HepG2 (cell line): ENCODE results near the gene ANKRD39. TPM values are rescaled to one million over a fixed set of nuclear protein-coding genes. Genes with fewer than 3 reads are reported as not detected.

Experiments
- ATAC-seq: fragments of 200-7000 bp; cut with Tn5 transposase; 3 replicates; pipeline ENCODE4 v1.9.1; 2020; ENCODE audit warnings: mild to moderate bottlenecking, moderate library complexity
- BruUV-seq: library from RNA; stranded (reverse); fragments of 400-500 nt; replicated peaks from 2 replicates; lab custom pipeline; 2021; lab: Mats Ljungman, UMichigan
- CTCF ChIA-PET: fragments of 300-600 bp; formaldehyde crosslinking; extraction: SDS; loops from one replicate; lab custom pipeline; 2021; ENCODE audit warnings: low total read pairs, inconsistent platforms, low intra/inter-chr PET ratio; lab: Yijun Ruan, JAX
- POLR2A ChIA-PET: fragments of 350-600 bp; sonication (Branson Sonifier 250); formaldehyde crosslinking; loops from one replicate; lab custom pipeline; 2020; ENCODE audit warnings: antibody characterized with exemption, inconsistent platforms; lab: Yijun Ruan, JAX
- DNase-seq: peaks from one replicate; pipeline ENCODE4 v3.0.0-alpha.2; 2015; ENCODE audit warnings: low spot score
- FAIRE-seq: peaks from 3 replicates; lab custom pipeline; 2011; peaks lifted over from hg19 to GRCh38; lab: Jason Lieb, UNC
- H2AFZ ChIP-seq: one replicate; pipeline ENCODE4 v1.6.1; 2011; ENCODE audit warnings: low read length, inconsistent platforms
- H3K27ac ChIP-seq: fragments of 300-600 bp; 3 replicates; pipeline ENCODE4 v1.8.0; 2011; ENCODE audit warnings: mixed run types, mild to moderate bottlenecking, mixed read lengths, low read length, inconsistent platforms; ENCODE audit not compliant: insufficient read depth; ENCODE audit errors: extremely low read length
- H3K27me3 ChIP-seq, 2 experiments: fragments of 200-600 bp in 1 of 2; 2 replicates in 1 of 2; 3 replicates in 1 of 2; pipeline versions ENCODE4 v1.6.0 to v1.8.0; 2011; ENCODE audit warnings: low read length in 2 of 2, mild to moderate bottlenecking in 2 of 2, moderate library complexity in 2 of 2, inconsistent platforms in 1 of 2; ENCODE audit not compliant: insufficient read depth in 2 of 2, control insufficient read depth in 1 of 2
- H3K36me3 ChIP-seq, 2 experiments: fragments of 200-600 bp in 1 of 2; replicated peaks in 1 of 2; 2 replicates in 1 of 2; 3 replicates in 1 of 2; pipeline versions ENCODE4 v1.5.1 to v1.8.0; 2011; ENCODE audit warnings: low read length in 2 of 2, inconsistent platforms in 1 of 2; ENCODE audit not compliant: insufficient read depth in 2 of 2, control insufficient read depth in 1 of 2
- H3K4me1 ChIP-seq: 2 replicates; pipeline ENCODE4 v1.5.1; 2012; ENCODE audit warnings: low read length, inconsistent platforms; ENCODE audit not compliant: insufficient read depth
- H3K4me2 ChIP-seq: 2 replicates; pipeline ENCODE4 v1.6.0; 2011; ENCODE audit warnings: low read depth, low read length, inconsistent platforms
- H3K4me3 ChIP-seq, 3 experiments: fragments of 200-600 bp in 1 of 3; sonication (generic), shearing (Covaris generic) in 1 of 3; replicated peaks in 1 of 3; 2 replicates each; pipeline ENCODE4 v1.5.1; 2011 to 2016; ENCODE audit warnings: low read length in 3 of 3, inconsistent platforms in 2 of 3, low read depth in 2 of 3, mild to moderate bottlenecking in 2 of 3, control low read depth in 1 of 3, mixed read lengths in 1 of 3; ENCODE audit not compliant: insufficient read depth in 1 of 3
- H3K79me2 ChIP-seq: one replicate; pipeline ENCODE4 v1.6.1; 2011; ENCODE audit warnings: low read length, inconsistent platforms; ENCODE audit not compliant: insufficient read depth
- H3K9ac ChIP-seq: 2 replicates; pipeline ENCODE4 v1.6.0; 2011; ENCODE audit warnings: mild to moderate bottlenecking, low read depth, low read length, inconsistent platforms; ENCODE audit not compliant: insufficient read depth
- H3K9me3 ChIP-seq: 2 replicates; pipeline ENCODE4 v1.5.1; 2012; ENCODE audit warnings: mild to moderate bottlenecking, low read length
- H4K20me1 ChIP-seq: 2 replicates; pipeline ENCODE4 v1.6.0; 2011; ENCODE audit warnings: inconsistent platforms, mild to moderate bottlenecking, low read length, moderate library complexity; ENCODE audit not compliant: insufficient read depth
- DNMT1 ChIP-seq: sonication (generic); formaldehyde crosslinking; IDR thresholded peaks from 2 replicates; pipeline ENCODE4 v1.5.1; 2020; ENCODE audit warnings: mild to moderate bottlenecking, missing genetic modification reagents
- GPN1 ChIP-seq: sonication (generic); formaldehyde crosslinking; IDR thresholded peaks from 2 replicates; pipeline ENCODE4 v1.5.1; 2020; ENCODE audit warnings: missing genetic modification reagents, borderline replicate concordance
- HHEX ChIP-seq: IDR thresholded peaks from 2 replicates; pipeline ENCODE4 v1.6.1; 2016; ENCODE audit warnings: control low read depth
- HIVEP1 ChIP-seq: sonication (generic); formaldehyde crosslinking; IDR thresholded peaks from 2 replicates; pipeline ENCODE4 v1.4.0; 2020; ENCODE audit warnings: mild to moderate bottlenecking, missing genetic modification reagents
- ONECUT2 ChIP-seq: sonication (generic); formaldehyde crosslinking; IDR thresholded peaks from 2 replicates; pipeline ENCODE4 v1.4.0; 2020; ENCODE audit warnings: missing genetic modification reagents
- RXRA ChIP-seq: sonication (generic); formaldehyde crosslinking; IDR thresholded peaks from 2 replicates; pipeline ENCODE4 v1.5.1; 2020; ENCODE audit warnings: missing genetic modification reagents
- ZBTB7B ChIP-seq: sonication (generic); formaldehyde crosslinking; IDR thresholded peaks from 2 replicates; pipeline ENCODE4 v1.4.0; 2020; ENCODE audit warnings: missing genetic modification reagents
- ZFP36 ChIP-seq: fragments of 150-350 bp; IDR thresholded peaks from 2 replicates; pipeline ENCODE4 v1.6.1; 2018; ENCODE audit warnings: borderline replicate concordance, low read length, low read depth; ENCODE audit not compliant: partially characterized antibody
- ZMYM2 ChIP-seq: sonication (generic); formaldehyde crosslinking; IDR thresholded peaks from 2 replicates; pipeline ENCODE4 v1.8.0; 2022; ENCODE audit warnings: mild to moderate bottlenecking, missing genetic modification reagents
- ZNF460 ChIP-seq: sonication (generic); formaldehyde crosslinking; IDR thresholded peaks from 2 replicates; pipeline ENCODE4 v1.5.1; 2020; ENCODE audit warnings: missing genetic modification reagents, mild to moderate bottlenecking, borderline replicate concordance
- ZNF724P ChIP-seq: sonication (generic); formaldehyde crosslinking; IDR thresholded peaks from 2 replicates; pipeline ENCODE4 v1.8.0; 2022; ENCODE audit warnings: missing genetic modification reagents, borderline replicate concordance
- WGBS: methylation state at CpG from one replicate; pipeline ENCODE4 v1.1.6; 2017; ENCODE audit warnings: low lambda C conversion rate; 5-methylcytosine and 5-hydroxymethylcytosine counted together
- in situ Hi-C: cut with HindIII; loops from 2 replicates; pipeline ENCODE4 v1.10.0; 2017; ENCODE audit warnings: low pct_unique_long_range_greater_than_20kb; ENCODE audit not compliant: extremely low pct_ligation_motif_present
- intact Hi-C: fragments of 100-400 bp; cut with micrococcal nuclease; formaldehyde crosslinking; loops from one replicate; pipeline ENCODE4 v1.10.0; 2022; ENCODE audit not compliant: unreplicated experiment
- polyA plus RNA-seq, 8 experiments: library from polyadenylated mRNA; depleted of rRNA in 3 of 8; stranded (reverse) in 7 of 8; unstranded in 1 of 8; fragments of >200 nt; fragmentation: Illumina TruSeq in 4 of 8; extraction: Trizol in 4 of 8; gene quantifications; 2 replicates each; pipeline versions ENCODE4 v1.2.1 to v1.2.3, GENCODE V29; 2011 to 2016; ENCODE audit warnings: low read depth in 4 of 8, missing spikeins in 1 of 8, mixed read lengths in 1 of 8; ENCODE audit not compliant: insufficient read depth in 1 of 8
- total RNA-seq, 5 experiments: library from RNA; depleted of rRNA; stranded (reverse); fragments of >200 nt; fragmentation: Illumina TruSeq; extraction: Trizol; gene quantifications; 2 replicates each; pipeline ENCODE4 v1.2.3, GENCODE V29; 2016; ENCODE audit warnings: low read depth in 1 of 5
- TF ChIP-seq, protein P1 (sequence below): sonication (generic); formaldehyde crosslinking; IDR thresholded peaks from 2 replicates; pipeline ENCODE4 v1.4.0; 2020; ENCODE audit warnings: missing genetic modification reagents; ENCODE audit errors: not compliant biosample characterization
- TF ChIP-seq, protein P2 (sequence below): sonication (generic); formaldehyde crosslinking; IDR thresholded peaks from 2 replicates; pipeline ENCODE4 v1.9.0; 2021; ENCODE audit warnings: missing genetic modification reagents, mild to moderate bottlenecking, borderline replicate concordance
- TF ChIP-seq, protein P3 (sequence below): sonication (generic); formaldehyde crosslinking; IDR thresholded peaks from 2 replicates; pipeline ENCODE4 v1.5.0; 2020; ENCODE audit warnings: missing genetic modification reagents, mild to moderate bottlenecking, borderline replicate concordance
- TF ChIP-seq, protein P4 (sequence below): IDR thresholded peaks from 2 replicates; pipeline ENCODE4 v1.6.1; 2018; ENCODE audit warnings: missing genetic modification reagents, mild to moderate bottlenecking, missing compliant biosample characterization
- TF ChIP-seq, protein P5 (sequence below): sonication (generic); formaldehyde crosslinking; IDR thresholded peaks from 2 replicates; pipeline ENCODE4 v1.8.0; 2022; ENCODE audit warnings: missing genetic modification reagents, mild to moderate bottlenecking, moderate library complexity, borderline replicate concordance

Gene ANKRD39
- total and polyA plus RNA-seq, 2 of the 13 experiments (the other 11 are each of a cell fraction or from before 2014, with no cell fraction given), result 23.2 to 24.8 TPM

DNA sequence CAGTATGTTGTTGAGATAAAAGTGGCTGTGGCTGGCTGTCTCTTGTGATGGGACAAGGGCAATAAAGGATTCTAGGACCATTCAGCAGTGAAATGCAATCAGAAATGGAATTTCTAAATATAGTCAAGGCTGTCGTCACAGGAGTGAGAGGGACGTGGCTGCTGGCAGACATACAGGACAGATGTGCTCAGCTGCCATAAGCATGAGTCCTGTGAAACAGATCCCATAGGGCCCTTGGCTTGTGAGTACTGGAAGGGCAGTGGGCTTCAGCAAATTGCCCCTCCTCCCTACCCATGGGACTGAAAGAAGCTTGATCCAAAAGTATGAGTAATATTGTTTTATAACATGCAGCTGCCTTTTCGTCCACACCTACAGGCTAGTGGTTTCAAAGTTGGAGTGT is 45.9 kb downstream of the ANKRD39 start:
- H3K9me3 ChIP-seq, result no peaks in the 10 kb centered on the region
- no peak overlapping the region for H2AFZ ChIP-seq
- DNase-seq (no peak), ATAC-seq (no peak), FAIRE-seq (no peak)
- no peak for TF ChIP-seq RXRA (CRISPR knock-in tag)
- TF ChIP-seq ZNF460 (CRISPR knock-in tag), result no peak
- no peak for TF ChIP-seq ZMYM2 (CRISPR knock-in tag)
- TF ChIP-seq, protein P1, sequence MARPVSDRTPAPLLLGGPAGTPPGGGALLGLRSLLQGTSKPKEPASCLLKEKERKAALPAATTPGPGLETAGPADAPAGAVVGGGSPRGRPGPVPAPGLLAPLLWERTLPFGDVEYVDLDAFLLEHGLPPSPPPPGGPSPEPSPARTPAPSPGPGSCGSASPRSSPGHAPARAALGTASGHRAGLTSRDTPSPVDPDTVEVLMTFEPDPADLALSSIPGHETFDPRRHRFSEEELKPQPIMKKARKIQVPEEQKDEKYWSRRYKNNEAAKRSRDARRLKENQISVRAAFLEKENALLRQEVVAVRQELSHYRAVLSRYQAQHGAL (CRISPR knock-in tag), result no peak
- no peak for TF ChIP-seq ZNF724P
- no peak for TF ChIP-seq ONECUT2 (CRISPR knock-in tag)
- no peak for TF ChIP-seq DNMT1 (CRISPR knock-in tag)
- TF ChIP-seq ZBTB7B, result no peak
- TF ChIP-seq GPN1, result no peak
- no peak for TF ChIP-seq HHEX (CRISPR knock-in tag)
- no peak for TF ChIP-seq HIVEP1 (CRISPR knock-in tag)
- TF ChIP-seq, protein P2, sequence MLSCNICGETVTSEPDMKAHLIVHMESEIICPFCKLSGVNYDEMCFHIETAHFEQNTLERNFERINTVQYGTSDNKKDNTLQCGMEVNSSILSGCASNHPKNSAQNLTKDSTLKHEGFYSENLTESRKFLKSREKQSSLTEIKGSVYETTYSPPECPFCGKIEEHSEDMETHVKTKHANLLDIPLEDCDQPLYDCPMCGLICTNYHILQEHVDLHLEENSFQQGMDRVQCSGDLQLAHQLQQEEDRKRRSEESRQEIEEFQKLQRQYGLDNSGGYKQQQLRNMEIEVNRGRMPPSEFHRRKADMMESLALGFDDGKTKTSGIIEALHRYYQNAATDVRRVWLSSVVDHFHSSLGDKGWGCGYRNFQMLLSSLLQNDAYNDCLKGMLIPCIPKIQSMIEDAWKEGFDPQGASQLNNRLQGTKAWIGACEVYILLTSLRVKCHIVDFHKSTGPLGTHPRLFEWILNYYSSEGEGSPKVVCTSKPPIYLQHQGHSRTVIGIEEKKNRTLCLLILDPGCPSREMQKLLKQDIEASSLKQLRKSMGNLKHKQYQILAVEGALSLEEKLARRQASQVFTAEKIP (CRISPR knock-in tag), result no peak
- TF ChIP-seq, protein P3, sequence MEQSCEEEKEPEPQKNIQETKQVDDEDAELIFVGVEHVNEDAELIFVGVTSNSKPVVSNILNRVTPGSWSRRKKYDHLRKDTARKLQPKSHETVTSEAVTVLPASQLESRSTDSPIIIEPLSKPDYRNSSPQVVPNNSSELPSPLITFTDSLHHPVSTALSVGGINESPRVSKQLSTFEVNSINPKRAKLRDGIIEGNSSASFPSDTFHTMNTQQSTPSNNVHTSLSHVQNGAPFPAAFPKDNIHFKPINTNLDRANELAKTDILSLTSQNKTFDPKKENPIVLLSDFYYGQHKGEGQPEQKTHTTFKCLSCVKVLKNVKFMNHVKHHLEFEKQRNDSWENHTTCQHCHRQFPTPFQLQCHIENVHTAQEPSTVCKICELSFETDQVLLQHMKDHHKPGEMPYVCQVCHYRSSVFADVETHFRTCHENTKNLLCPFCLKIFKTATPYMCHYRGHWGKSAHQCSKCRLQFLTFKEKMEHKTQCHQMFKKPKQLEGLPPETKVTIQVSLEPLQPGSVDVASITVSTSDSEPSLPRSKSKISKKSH, result no peak
- TF ChIP-seq, protein P4, sequence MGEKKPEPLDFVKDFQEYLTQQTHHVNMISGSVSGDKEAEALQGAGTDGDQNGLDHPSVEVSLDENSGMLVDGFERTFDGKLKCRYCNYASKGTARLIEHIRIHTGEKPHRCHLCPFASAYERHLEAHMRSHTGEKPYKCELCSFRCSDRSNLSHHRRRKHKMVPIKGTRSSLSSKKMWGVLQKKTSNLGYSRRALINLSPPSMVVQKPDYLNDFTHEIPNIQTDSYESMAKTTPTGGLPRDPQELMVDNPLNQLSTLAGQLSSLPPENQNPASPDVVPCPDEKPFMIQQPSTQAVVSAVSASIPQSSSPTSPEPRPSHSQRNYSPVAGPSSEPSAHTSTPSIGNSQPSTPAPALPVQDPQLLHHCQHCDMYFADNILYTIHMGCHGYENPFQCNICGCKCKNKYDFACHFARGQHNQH, result no peak
- TF ChIP-seq ZFP36, result no peak
- TF ChIP-seq, protein P5, sequence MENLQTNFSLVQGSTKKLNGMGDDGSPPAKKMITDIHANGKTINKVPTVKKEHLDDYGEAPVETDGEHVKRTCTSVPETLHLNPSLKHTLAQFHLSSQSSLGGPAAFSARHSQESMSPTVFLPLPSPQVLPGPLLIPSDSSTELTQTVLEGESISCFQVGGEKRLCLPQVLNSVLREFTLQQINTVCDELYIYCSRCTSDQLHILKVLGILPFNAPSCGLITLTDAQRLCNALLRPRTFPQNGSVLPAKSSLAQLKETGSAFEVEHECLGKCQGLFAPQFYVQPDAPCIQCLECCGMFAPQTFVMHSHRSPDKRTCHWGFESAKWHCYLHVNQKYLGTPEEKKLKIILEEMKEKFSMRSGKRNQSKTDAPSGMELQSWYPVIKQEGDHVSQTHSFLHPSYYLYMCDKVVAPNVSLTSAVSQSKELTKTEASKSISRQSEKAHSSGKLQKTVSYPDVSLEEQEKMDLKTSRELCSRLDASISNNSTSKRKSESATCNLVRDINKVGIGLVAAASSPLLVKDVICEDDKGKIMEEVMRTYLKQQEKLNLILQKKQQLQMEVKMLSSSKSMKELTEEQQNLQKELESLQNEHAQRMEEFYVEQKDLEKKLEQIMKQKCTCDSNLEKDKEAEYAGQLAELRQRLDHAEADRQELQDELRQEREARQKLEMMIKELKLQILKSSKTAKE (CRISPR knock-in tag), result no peak
- peaks cover 8% of the 10 kb centered on the region for H3K79me2 ChIP-seq
- H3K27ac ChIP-seq, result no peak overlapping the region
- in situ Hi-C loops (no loop called here), intact Hi-C loops (no loop called here)
- no peaks in the 10 kb centered on the region for H4K20me1 ChIP-seq
- CTCF ChIA-PET, result no interaction called here
- POLR2A ChIA-PET, result interaction anchor here (2.0 kb wide), 1 partner anchor 46 kb away, joined by 4 read pairs; the partner anchor contains the start of gene ANKRD39
- no peak overlapping the region for H3K4me2 ChIP-seq
- no peaks in the 10 kb centered on the region; a peak in 1 of 5 replicates for H3K27me3 ChIP-seq
- no peak overlapping the region for H3K4me3 ChIP-seq
- no TSS peak for BruUV-seq
- no peak overlapping the region for H3K9ac ChIP-seq
- H3K4me1 ChIP-seq, result peaks cover 69% of the 10 kb centered on the region
- no peaks in the 10 kb centered on the region for H3K36me3 ChIP-seq
- WGBS, result 97% methylated on average over 3 of the region's 3 CpGs
